Amniotic stem cell (primary cell): ENCODE measurements around the gene GMDS.

Experiments used
- DNase-seq: peaks from one replicate; lab custom pipeline; 2025; lab: John Stamatoyannopoulos, UW

The GMDS gene

GRCh38 chr6:1800845-1801244, 444.6 kb downstream of the GMDS start:
- DNase-seq = no peak

DNA sequence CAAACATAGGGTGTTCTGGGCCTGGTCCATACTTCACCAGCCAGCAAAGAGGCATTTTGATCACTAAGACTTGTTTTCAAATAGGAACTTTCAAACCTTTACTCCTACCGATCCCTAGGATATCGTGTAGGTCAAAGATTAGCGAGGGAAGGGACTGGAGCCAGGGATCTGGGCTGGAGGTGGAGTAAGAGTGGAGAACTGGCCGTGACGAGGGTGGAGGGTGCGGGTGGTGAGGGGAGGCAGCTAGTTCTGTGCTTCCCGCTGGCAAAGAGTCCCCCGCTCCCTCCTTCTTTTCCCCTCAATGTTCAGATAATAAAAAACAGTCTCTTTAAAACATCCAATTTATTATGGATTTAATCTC, 446.5 kb downstream of the GMDS start:
- no peak for DNase-seq

- no peak for DNase-seq
These were observed 447.0 kb downstream of the GMDS start for GRCh38 chr6:1798303-1798964.

GRCh38 chr6:1797801-1798200, 447.6 kb downstream of the GMDS start:
- DNase-seq = no peak

- no peak for DNase-seq
These were observed 448.5 kb downstream of the GMDS start for GRCh38 chr6:1796706-1797529.

DNA sequence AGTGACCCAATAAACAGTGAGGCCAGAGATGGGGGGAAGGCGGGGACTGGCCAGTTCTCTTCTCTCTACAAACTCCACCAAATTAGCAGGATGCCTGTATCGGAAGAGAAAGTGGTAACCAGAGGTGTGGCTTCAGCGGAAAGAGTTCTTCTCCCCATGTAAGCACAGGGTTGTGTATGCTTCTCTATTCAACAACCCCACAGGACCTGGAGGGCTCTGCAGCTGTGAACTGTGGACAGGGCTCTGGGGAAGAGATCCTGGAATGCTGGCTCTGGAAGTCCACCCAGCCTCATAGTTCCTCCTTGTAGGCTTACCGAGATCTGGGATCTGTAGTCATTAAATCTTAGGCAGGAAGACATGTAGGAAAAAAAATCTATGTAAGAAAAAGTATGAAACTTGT, 449.5 kb downstream of the GMDS start:
- no peak for DNase-seq

DNA sequence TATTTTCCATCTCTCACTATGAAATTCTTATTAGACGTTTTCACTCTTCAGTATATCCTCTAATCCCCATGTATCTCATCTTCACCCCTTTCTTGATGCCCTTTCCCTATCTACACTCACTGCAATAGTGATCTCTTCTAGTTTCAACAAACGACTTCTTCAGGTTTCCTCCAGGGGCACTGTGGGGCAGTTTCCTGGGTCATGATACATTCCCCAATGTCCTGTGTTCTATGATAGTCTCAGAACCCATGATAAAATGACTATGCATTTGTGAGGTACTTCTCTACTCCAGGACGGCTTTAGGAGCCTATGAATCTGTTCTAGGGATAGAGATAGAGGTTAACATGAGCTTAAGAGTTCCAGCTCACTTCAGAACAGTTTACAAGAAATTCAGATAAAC, 452.4 kb downstream of the GMDS start:
- DNase-seq = no peak

- no peak for DNase-seq
These were observed 454.7 kb downstream of the GMDS start for GRCh38 chr6:1790684-1791083.

GRCh38 chr6:1789092-1789491, 456.3 kb downstream of the GMDS start:
- DNase-seq = no peak

GRCh38 chr6:1787894-1788293, 457.5 kb downstream of the GMDS start:
- peak; percentile 35 for DNase-seq

GRCh38 chr6:1786455-1787453, 458.7 kb downstream of the GMDS start:
- no peak for DNase-seq

GRCh38 chr6:1784422-1784884, 461.0 kb downstream of the GMDS start:
- no peak for DNase-seq

DNA sequence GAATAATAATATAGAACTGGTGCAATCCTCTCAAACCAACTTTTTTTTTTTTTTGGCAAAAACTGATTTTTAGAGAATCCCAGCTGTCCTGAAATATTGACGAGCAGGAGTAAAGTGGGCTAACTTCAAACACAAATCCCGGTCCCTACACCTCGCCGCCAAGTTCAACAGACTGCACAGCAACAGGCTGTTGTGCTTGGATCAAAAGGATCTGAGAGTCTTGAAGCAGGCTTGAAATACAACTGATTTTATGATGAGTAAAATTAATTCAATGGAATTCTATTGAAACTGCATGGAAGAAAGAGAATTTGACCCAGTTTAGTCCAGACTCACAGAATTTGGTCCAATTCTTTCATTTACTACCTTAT, 463.6 kb downstream of the GMDS start:
- no peak for DNase-seq

DNA sequence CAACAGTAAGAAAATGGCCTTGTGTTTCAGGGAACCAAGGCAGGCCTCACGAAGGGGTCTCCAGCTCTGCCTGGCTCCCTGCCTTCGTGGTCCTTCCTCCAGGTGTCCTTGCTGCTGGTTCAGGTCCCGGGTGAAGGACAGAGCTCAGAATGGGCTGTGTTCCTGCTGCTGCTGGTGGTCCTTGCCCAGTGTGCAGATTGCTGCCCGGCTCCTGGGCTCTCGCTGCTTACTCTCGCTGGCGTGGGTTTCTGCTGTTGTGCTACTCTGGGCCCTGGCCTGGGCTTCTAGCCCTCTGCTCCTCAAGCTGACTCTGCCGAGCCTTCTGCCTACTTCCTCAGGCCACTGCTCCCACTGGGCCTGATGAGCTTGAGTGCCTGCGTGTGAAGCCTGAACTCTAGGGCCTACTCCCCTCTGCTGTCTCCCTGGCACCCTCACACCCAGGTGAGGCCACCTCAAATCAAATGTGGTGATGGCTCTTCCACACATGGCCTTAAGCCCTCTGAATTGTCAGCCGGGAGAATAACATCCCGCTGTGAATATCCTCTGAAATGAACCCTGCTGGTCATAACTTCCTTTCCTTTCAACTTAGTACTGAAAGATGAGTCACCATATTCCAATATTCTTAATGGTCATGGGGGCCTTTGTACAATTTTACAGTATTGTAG, 464.1 kb downstream of the GMDS start:
- no peak for DNase-seq

DNA sequence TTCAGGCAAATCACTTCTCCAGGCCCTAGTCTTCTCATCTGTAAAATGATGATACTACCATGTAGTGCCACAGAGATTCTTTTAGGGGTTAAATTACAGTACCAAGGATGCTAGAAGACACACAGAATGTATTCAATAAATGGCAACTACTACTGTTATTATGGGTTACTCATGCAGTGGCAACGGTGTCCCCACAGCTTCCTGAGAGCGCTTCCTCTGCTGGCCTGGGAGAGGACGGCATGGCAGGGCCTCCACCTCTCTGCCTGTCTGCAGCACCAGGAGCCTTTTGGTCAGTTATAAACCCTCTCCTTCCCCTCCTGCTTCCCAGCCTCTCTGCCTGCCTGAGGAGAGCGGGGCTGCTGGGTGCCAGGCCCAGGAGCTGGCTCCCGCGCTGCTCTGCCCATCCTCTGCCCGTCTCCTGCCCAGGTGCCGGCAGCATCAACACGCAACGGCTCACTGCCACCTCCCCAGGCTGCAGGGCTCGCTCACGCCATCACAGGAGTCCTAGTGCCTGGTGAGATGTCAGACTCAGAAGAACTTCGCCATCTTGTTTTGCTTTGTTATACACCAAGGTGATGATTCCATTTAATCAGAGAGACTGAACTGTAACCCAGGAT, 465.0 kb downstream of the GMDS start:
- DNase-seq = no peak

DNA sequence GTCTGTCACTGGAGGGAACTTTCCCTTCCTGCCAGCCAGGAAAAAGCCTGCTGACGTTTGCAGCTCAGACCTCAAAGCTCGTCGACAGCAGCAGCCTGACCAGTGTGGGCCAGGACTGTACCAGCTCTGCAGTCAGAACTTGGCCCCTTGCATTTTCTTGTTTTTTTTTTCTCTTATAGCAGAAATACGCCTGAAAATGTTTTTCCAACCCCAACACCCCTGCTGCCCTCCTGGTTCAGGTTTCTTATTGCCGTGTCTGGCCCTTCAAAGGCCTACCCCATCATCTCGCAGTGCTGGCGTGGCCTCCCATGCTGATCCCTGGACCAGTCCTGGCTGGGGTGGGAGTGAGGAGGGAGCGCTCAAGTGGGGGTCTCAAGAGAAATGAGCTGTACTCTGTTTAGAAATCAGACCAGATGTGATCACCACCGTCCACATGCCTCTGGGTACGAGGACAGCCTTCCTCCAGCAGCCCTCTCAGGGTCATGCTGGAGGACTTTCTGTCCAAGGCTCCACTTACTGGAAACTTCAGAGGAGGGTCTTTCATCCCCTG, 466.6 kb downstream of the GMDS start:
- no peak for DNase-seq

GRCh38 chr6:1777921-1778685, 467.3 kb downstream of the GMDS start:
- no peak for DNase-seq

- no peak for DNase-seq
These were observed 470.0 kb downstream of the GMDS start for GRCh38 chr6:1775441-1775840.

GRCh38 chr6:1774226-1774915, 471.0 kb downstream of the GMDS start:
- no peak for DNase-seq

DNA sequence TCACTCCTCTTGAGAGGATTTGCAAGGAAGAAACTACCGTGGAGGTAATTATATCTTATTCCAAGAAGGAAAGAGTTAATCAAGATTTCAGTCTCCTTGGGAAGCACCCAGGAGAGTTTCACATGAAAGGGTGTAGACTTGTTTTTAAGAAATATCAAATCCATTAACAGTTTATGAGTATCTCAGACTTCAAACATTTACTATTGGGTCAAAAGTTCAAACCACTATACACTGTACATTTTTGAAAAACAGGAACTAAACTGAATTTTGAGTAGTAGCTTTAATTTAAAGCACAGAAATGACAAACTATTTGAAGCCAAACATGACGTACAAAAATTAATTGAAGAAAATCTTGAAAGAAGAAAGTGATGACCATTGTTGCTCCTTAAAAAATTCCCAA, 471.7 kb downstream of the GMDS start:
- no peak for DNase-seq
